Right atrium auricular region (tissue), 2 donors: ENCODE results near the gene DROSHA. TPM values are rescaled to one million over a fixed set of nuclear protein-coding genes. Genes with fewer than 3 reads are reported as not detected.
A peak's percentile ranks its signal among the peaks of the same experiment; 100 is the strongest.

ENCODE experiments used
- DNase-seq: peaks from one replicate; pipeline ENCODE4 v3.0.0-alpha.2; 2019; ENCODE audit warnings: low spot score
- H3K27ac ChIP-seq, 2 donors: fragments of 200-600 bp; sonication (generic); 1 replicate in 1 of 2; 2 replicates in 1 of 2; pipeline ENCODE4 v1.5.1; 2016 to 2019
- H3K27me3 ChIP-seq, 2 donors: fragments of 200-600 bp; sonication (generic); one replicate each; pipeline versions ENCODE4 v1.5.1 to v1.6.0; 2017 to 2019
- H3K36me3 ChIP-seq: fragments of 200-600 bp; sonication (generic); one replicate; pipeline ENCODE4 v1.5.1; 2016
- H3K4me1 ChIP-seq, 2 donors: fragments of 200-600 bp; sonication (generic); one replicate each; pipeline versions ENCODE4 v1.5.1 to v1.6.0; 2017 to 2019
- H3K4me3 ChIP-seq, 2 donors: fragments of 200-600 bp; sonication (generic); 1 replicate in 1 of 2; 2 replicates in 1 of 2; pipeline ENCODE4 v1.5.1; 2017 to 2019; ENCODE audit warnings: mild to moderate bottlenecking in 1 of 2, moderate library complexity in 1 of 2
- H3K9me3 ChIP-seq, 2 donors: fragments of 200-600 bp; sonication (generic); one replicate each; pipeline ENCODE4 v1.5.1; 2019
- total RNA-seq, 2 donors: library from RNA; depleted of rRNA; stranded (reverse); fragments of >200 nt; gene quantifications; one replicate each; pipeline ENCODE4 v1.1.0, GENCODE V29; 2016
- TF ChIP-seq, protein P1 (sequence below), 2 donors: fragments of 200-600 bp; sonication (generic); IDR thresholded peaks; one replicate each; pipeline ENCODE4 v1.5.1; 2019; ENCODE audit warnings: antibody characterized with exemption in 2 of 2

DROSHA gene
- total RNA-seq, 2 donors from 2014 or later, result 27.3 to 28.5 TPM

GRCh38 chr5:31537851-31538250 lies 6.0 kb upstream of the DROSHA start:
- Histone ChIP-seq H3K9me3 (no peaks in the 10 kb centered on the region), H3K27me3 (no peaks in the 10 kb centered on the region), H3K4me1 (peaks cover 0 to 10% of the 10 kb centered on the region in 2 donors), H3K4me3 (no peak overlapping the region), H3K36me3 (peaks cover 56% of the 10 kb centered on the region), H3K27ac (no peak overlapping the region)
- TF ChIP-seq, protein P1, sequence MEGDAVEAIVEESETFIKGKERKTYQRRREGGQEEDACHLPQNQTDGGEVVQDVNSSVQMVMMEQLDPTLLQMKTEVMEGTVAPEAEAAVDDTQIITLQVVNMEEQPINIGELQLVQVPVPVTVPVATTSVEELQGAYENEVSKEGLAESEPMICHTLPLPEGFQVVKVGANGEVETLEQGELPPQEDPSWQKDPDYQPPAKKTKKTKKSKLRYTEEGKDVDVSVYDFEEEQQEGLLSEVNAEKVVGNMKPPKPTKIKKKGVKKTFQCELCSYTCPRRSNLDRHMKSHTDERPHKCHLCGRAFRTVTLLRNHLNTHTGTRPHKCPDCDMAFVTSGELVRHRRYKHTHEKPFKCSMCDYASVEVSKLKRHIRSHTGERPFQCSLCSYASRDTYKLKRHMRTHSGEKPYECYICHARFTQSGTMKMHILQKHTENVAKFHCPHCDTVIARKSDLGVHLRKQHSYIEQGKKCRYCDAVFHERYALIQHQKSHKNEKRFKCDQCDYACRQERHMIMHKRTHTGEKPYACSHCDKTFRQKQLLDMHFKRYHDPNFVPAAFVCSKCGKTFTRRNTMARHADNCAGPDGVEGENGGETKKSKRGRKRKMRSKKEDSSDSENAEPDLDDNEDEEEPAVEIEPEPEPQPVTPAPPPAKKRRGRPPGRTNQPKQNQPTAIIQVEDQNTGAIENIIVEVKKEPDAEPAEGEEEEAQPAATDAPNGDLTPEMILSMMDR (IDR thresholded peaks at IDR 0.05), result no peak
- DNase-seq, result no peak

DNA sequence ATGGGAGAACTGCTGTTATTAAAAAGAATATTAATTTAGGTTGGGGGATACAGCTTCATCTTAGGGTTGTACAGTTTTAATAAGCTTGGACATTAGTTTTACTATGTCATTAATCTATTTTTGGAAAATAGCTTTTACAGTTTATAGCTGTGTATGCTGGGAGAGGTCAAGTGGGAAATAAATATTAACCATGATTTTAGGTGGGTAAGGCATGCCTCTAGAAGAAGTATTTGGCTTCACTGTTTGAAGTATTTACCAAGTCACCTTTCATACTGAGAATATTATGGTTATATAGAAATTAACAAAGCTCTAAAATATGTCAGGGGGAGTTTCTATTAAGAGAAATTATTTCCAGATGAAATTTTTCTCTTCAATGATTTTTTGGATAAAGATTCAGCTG lies 5.5 kb upstream of the DROSHA start:
- Histone ChIP-seq H3K36me3 (peaks cover 56% of the 10 kb centered on the region), H3K4me3 (no peak overlapping the region), H3K4me1 (peaks cover 0 to 13% of the 10 kb centered on the region in 2 donors), H3K9me3 (no peaks in the 10 kb centered on the region), H3K27ac (no peak overlapping the region), H3K27me3 (no peaks in the 10 kb centered on the region)
- TF ChIP-seq, protein P1 (IDR thresholded peaks at IDR 0.05), result no peak
- no peak for DNase-seq

DNA sequence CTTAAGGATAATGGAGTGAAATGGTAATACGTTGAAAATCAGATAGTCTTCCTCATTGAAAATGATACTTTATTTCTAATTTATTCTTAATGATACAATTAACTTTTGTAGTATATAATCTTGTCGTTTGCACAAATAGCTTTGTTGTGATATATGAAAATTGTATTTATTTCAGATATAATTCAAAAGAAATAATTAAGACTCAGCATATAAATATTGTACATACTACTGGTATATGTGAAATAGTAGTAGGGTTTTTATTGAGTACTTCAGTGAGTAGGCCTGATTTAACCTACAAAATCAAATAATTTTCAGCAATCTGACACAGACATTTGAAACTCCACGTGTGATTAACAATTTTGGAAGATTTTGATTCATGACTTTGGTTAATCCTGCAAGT lies 5.0 kb upstream of the DROSHA start:
- H3K27ac ChIP-seq, result no peak overlapping the region
- peaks cover 53% of the 10 kb centered on the region for H3K36me3 ChIP-seq
- no peaks in the 10 kb centered on the region for H3K27me3 ChIP-seq
- TF ChIP-seq, protein P1 (IDR thresholded peaks at IDR 0.05), result no peak
- H3K4me3 ChIP-seq, result no peak overlapping the region
- H3K4me1 ChIP-seq, result peaks cover 0 to 13% of the 10 kb centered on the region in 2 donors
- DNase-seq, result no peak
- H3K9me3 ChIP-seq, result no peaks in the 10 kb centered on the region

DNA sequence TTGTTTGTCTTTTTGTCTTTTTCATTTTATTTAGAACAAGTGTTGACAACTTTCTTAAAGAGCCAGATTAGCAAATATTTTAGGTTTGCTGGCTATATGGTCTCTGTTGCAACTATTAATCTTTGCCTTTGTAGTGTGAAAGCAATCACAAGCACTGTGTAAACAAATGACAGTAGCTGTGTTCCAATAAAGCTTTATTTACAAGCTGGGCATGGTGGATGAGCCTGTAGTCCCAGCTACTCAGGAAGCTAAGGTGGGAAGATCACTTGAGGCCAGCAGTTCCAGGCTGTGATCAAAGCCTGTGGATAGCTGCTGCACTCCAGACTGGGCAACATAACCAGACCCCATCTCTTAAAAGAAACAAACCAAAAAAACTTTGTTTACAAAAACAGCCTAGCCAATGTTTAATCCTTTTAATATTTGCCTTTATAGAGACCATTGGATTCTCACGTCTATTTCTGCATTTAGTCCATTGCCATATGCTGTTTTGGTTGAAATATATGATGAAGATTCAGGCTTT lies 2.7 kb upstream of the DROSHA start:
- TF ChIP-seq, protein P1 (IDR thresholded peaks at IDR 0.05), result no peak
- no peak overlapping the region for H3K4me3 ChIP-seq
- H3K4me1 ChIP-seq, result peaks cover 0 to 31% of the 10 kb centered on the region in 2 donors
- peaks cover 42% of the 10 kb centered on the region for H3K36me3 ChIP-seq
- H3K9me3 ChIP-seq, result no peaks in the 10 kb centered on the region
- no peak overlapping the region for H3K27ac ChIP-seq
- no peak for DNase-seq
- H3K27me3 ChIP-seq, result no peaks in the 10 kb centered on the region

DNA sequence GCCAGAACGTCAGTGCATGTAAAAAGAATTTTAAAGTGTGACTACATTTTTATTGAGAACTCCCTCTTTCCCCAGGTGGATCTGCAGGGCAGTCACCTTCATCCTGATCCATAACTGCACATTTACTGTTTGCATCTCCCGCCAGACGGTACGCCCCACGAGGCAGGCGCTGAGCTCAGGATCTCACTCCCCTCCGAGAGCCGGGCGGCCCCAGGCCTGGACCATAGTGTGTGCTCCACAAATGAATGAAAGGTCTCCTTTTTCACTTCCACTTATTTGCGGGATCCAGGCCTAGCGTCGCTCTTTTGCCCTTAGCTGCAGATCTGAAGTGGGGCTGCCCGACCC lies 378 bp downstream of the DROSHA start:
- Histone ChIP-seq H3K36me3 (peaks cover 48% of the 10 kb centered on the region), H3K9me3 (no peaks in the 10 kb centered on the region), H3K4me3 (peak overlapping the region; percentile 75 to 82), H3K4me1 (peaks cover 0 to 31% of the 10 kb centered on the region in 2 donors), H3K27ac (peak overlapping the region; percentile 61 to 74), H3K27me3 (no peaks in the 10 kb centered on the region)
- DNase-seq, result no peak
- TF ChIP-seq, protein P1 (IDR thresholded peaks at IDR 0.05), result no peak
